Measurements from ENCODE around the gene ZNF215.

GRCh38 chr11:6911378-6911777 is 14.8 kb upstream of the ZNF215 start:
- no peak for TF ChIP-seq POLR2A (IDR thresholded peaks at IDR 0.05)
- TF ChIP-seq, protein P1, sequence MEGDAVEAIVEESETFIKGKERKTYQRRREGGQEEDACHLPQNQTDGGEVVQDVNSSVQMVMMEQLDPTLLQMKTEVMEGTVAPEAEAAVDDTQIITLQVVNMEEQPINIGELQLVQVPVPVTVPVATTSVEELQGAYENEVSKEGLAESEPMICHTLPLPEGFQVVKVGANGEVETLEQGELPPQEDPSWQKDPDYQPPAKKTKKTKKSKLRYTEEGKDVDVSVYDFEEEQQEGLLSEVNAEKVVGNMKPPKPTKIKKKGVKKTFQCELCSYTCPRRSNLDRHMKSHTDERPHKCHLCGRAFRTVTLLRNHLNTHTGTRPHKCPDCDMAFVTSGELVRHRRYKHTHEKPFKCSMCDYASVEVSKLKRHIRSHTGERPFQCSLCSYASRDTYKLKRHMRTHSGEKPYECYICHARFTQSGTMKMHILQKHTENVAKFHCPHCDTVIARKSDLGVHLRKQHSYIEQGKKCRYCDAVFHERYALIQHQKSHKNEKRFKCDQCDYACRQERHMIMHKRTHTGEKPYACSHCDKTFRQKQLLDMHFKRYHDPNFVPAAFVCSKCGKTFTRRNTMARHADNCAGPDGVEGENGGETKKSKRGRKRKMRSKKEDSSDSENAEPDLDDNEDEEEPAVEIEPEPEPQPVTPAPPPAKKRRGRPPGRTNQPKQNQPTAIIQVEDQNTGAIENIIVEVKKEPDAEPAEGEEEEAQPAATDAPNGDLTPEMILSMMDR (IDR thresholded peaks at IDR 0.05 in 4 of 5, conservative IDR thresholded peaks at IDR 0.05 in 1 of 5): no peak
